H1 (cell line): ENCODE results near the gene NR4A1. TPM values are rescaled to one million over a fixed set of nuclear protein-coding genes. Genes with fewer than 3 reads are reported as not detected.

Source experiments
- CTCF ChIA-PET: fragments of 300-600 bp; sonication (Branson Sonifier 250); formaldehyde crosslinking; loops from one replicate; lab custom pipeline; 2021; ENCODE audit not compliant: partially characterized antibody; lab: Charles Lee
- POLR2A ChIA-PET: fragments of 300-600 bp; sonication (Branson Sonifier 250); formaldehyde crosslinking; loops from one replicate; lab custom pipeline; 2021; ENCODE audit warnings: inconsistent platforms; ENCODE audit not compliant: partially characterized antibody; lab: Charles Lee
- DNase-seq, 2 experiments: peaks; one replicate each; pipeline versions ENCODE4 v3.0.0 to v3.0.0-alpha.2; 2010 to 2022; ENCODE audit warnings: low spot score in 2 of 2, low read depth in 1 of 2, mixed read lengths in 1 of 2
- FAIRE-seq: peaks from 2 replicates; lab custom pipeline; 2011; peaks lifted over from hg19 to GRCh38; lab: Jason Lieb, UNC
- H2AFZ ChIP-seq: 2 replicates; pipeline ENCODE4 v1.8.1; 2012; ENCODE audit warnings: low read length, inconsistent platforms
- H2AK5ac ChIP-seq: 2 replicates; pipeline ENCODE4 v1.6.1; 2013; ENCODE audit warnings: low read depth, low read length
- H2BK120ac ChIP-seq: replicated peaks from 2 replicates; pipeline ENCODE3; 2013; ENCODE audit warnings: low read depth, low read length, inconsistent platforms
- H2BK12ac ChIP-seq: 2 replicates; pipeline ENCODE4 v1.6.1; 2013; ENCODE audit warnings: low read depth, low read length
- H2BK15ac ChIP-seq: 2 replicates; pipeline ENCODE4 v1.6.1; 2013; ENCODE audit warnings: low read length
- H2BK20ac ChIP-seq: 2 replicates; pipeline ENCODE4 v1.6.1; 2013; ENCODE audit warnings: low read length
- H2BK5ac ChIP-seq: 2 replicates; pipeline ENCODE4 v1.6.1; 2013; ENCODE audit warnings: low read depth, low read length
- H3K14ac ChIP-seq: 2 replicates; pipeline ENCODE4 v1.6.1; 2013; ENCODE audit warnings: inconsistent platforms; ENCODE audit not compliant: insufficient read length
- H3K18ac ChIP-seq: 2 replicates; pipeline ENCODE4 v1.6.1; 2013; ENCODE audit warnings: low read length; ENCODE audit errors: extremely low read depth
- H3K23ac ChIP-seq: 2 replicates; pipeline ENCODE4 v1.6.1; 2013; ENCODE audit warnings: inconsistent platforms; ENCODE audit not compliant: insufficient read length
- H3K23me2 ChIP-seq: 2 replicates; pipeline ENCODE4 v1.6.1; 2013; ENCODE audit warnings: low read depth, low read length
- H3K27ac ChIP-seq: 2 replicates; pipeline ENCODE4 v1.6.1; 2011; ENCODE audit warnings: low read depth, low read length, inconsistent platforms
- H3K27me3 ChIP-seq, 4 experiments: replicated peaks in 1 of 4; 1 replicate in 1 of 4; 2 replicates in 3 of 4; pipeline versions ENCODE4 v1.6.1 to v1.8.1; 2011 to 2013; ENCODE audit warnings: low read length in 3 of 4, mild to moderate bottlenecking in 3 of 4, inconsistent platforms in 2 of 4, mixed read lengths in 2 of 4, moderate library complexity in 1 of 4; ENCODE audit not compliant: control insufficient read depth in 3 of 4, insufficient read depth in 3 of 4; ENCODE audit errors: extremely low read depth in 1 of 4
- H3K36me3 ChIP-seq, 4 experiments: 2 replicates each; pipeline versions ENCODE4 v1.6.1 to v1.8.1; 2011 to 2013; ENCODE audit warnings: mild to moderate bottlenecking in 4 of 4, low read length in 3 of 4, moderate library complexity in 2 of 4, control low read depth in 1 of 4, inconsistent platforms in 1 of 4; ENCODE audit not compliant: insufficient read depth in 4 of 4, control insufficient read depth in 2 of 4
- H3K4ac ChIP-seq: replicated peaks from 2 replicates; pipeline ENCODE3; 2013; ENCODE audit warnings: low read length, low read depth, mixed read lengths, inconsistent platforms; ENCODE audit not compliant: insufficient read length
- H3K4me1 ChIP-seq, 4 experiments: replicated peaks in 1 of 4; 1 replicate in 1 of 4; 2 replicates in 3 of 4; pipeline versions ENCODE4 v1.6.1 to v1.8.1; 2011 to 2013; ENCODE audit warnings: low read length in 3 of 4, inconsistent platforms in 2 of 4, mixed read lengths in 1 of 4; ENCODE audit not compliant: insufficient read depth in 4 of 4, control insufficient read depth in 3 of 4
- H3K4me2 ChIP-seq, 2 experiments: 2 replicates each; pipeline versions ENCODE4 v1.6.1 to v1.8.1; 2011 to 2013; ENCODE audit warnings: low read depth in 2 of 2, low read length in 2 of 2, control low read depth in 1 of 2, inconsistent platforms in 1 of 2, mild to moderate bottlenecking in 1 of 2; ENCODE audit not compliant: insufficient read depth in 1 of 2
- H3K4me3 ChIP-seq, 4 experiments: fragments of 200-600, 300-600 bp in 1 of 4; sonication (generic), shearing (Covaris generic), sonication (Bioruptor Twin) in 1 of 4; 2 replicates each; pipeline versions ENCODE4 v1.5.1 to v1.8.1; 2011 to 2016; ENCODE audit warnings: low read length in 4 of 4, low read depth in 3 of 4, control low read depth in 2 of 4, inconsistent platforms in 2 of 4, mild to moderate bottlenecking in 2 of 4, mixed read lengths in 1 of 4, moderate library complexity in 1 of 4; ENCODE audit not compliant: insufficient read depth in 2 of 4; ENCODE audit errors: extremely low read depth in 1 of 4
- H3K56ac ChIP-seq: replicated peaks from 2 replicates; pipeline ENCODE3; 2013; ENCODE audit warnings: low read depth, mild to moderate bottlenecking, mixed read lengths, low read length, inconsistent platforms; ENCODE audit not compliant: insufficient read length
- H3K79me1 ChIP-seq: 2 replicates; pipeline ENCODE4 v1.6.1; 2013; ENCODE audit warnings: low read depth, low read length, control low read depth
- H3K79me2 ChIP-seq, 2 experiments: 2 replicates each; pipeline versions ENCODE4 v1.6.1 to v1.8.1; 2012 to 2013; ENCODE audit warnings: low read length in 2 of 2, mild to moderate bottlenecking in 2 of 2, inconsistent platforms in 1 of 2; ENCODE audit not compliant: insufficient read depth in 2 of 2, control insufficient read depth in 1 of 2
- H3K9ac ChIP-seq, 4 experiments: replicated peaks in 1 of 4; 1 replicate in 1 of 4; 2 replicates in 3 of 4; pipeline versions ENCODE4 v1.6.1 to v1.8.1; 2011 to 2013; ENCODE audit warnings: low read depth in 3 of 4, low read length in 3 of 4, control low read depth in 2 of 4, mild to moderate bottlenecking in 2 of 4, moderate library complexity in 2 of 4, inconsistent platforms in 1 of 4; ENCODE audit errors: extremely low read depth in 1 of 4
- H3K9me3 ChIP-seq, 2 experiments: 2 replicates each; pipeline versions ENCODE4 v1.6.1 to v1.8.1; 2012 to 2013; ENCODE audit warnings: mild to moderate bottlenecking in 2 of 2, moderate library complexity in 2 of 2, control low read depth in 1 of 2, inconsistent platforms in 1 of 2, low read depth in 1 of 2, low read length in 1 of 2, mixed read lengths in 1 of 2; ENCODE audit not compliant: insufficient read depth in 2 of 2
- H4K20me1 ChIP-seq, 2 experiments: replicated peaks in 1 of 2; 2 replicates each; pipeline versions ENCODE3 to v1.8.1; 2011 to 2013; ENCODE audit warnings: inconsistent platforms in 2 of 2, low read length in 2 of 2, mild to moderate bottlenecking in 1 of 2; ENCODE audit not compliant: insufficient read depth in 2 of 2, control insufficient read depth in 1 of 2
- H4K5ac ChIP-seq: 2 replicates; pipeline ENCODE4 v1.6.1; 2013; ENCODE audit warnings: low read length, low read depth, mixed read lengths, inconsistent platforms; ENCODE audit not compliant: insufficient read length
- H4K8ac ChIP-seq: 2 replicates; pipeline ENCODE4 v1.8.0; 2013; ENCODE audit warnings: mild to moderate bottlenecking, moderate library complexity, low read length, inconsistent platforms; ENCODE audit not compliant: insufficient read depth; ENCODE audit errors: extremely low read depth
- H4K91ac ChIP-seq: replicated peaks from 2 replicates; pipeline ENCODE3; 2013; ENCODE audit warnings: low read length, mixed read lengths, inconsistent platforms; ENCODE audit not compliant: insufficient read length
- EZH2 ChIP-seq: fragments of 200-600 bp; sonication (generic); IDR thresholded peaks from 2 replicates; pipeline ENCODE4 v1.7.1; 2012; ENCODE audit warnings: low read depth, mild to moderate bottlenecking, moderate library complexity, low read length, inconsistent platforms; ENCODE audit not compliant: severe bottlenecking
- HDAC2 ChIP-seq, 2 experiments: fragments of 300-600 bp in 1 of 2; sonication (generic) in 1 of 2; IDR thresholded peaks; 2 replicates each; pipeline ENCODE4 v1.6.1; 2011 to 2012; ENCODE audit warnings: low read depth in 2 of 2, low read length in 2 of 2, mild to moderate bottlenecking in 2 of 2, moderate library complexity in 2 of 2, borderline replicate concordance in 1 of 2, inconsistent platforms in 1 of 2
- HDAC6 ChIP-seq: IDR thresholded peaks from one replicate; pipeline ENCODE4 v1.7.1; 2012; ENCODE audit warnings: low read depth, mild to moderate bottlenecking, inconsistent platforms, low read length, moderate library complexity
- KDM4A ChIP-seq: IDR thresholded peaks from one replicate; pipeline ENCODE4 v1.7.1; 2012; ENCODE audit warnings: low read depth, mild to moderate bottlenecking, moderate library complexity, low read length, inconsistent platforms; ENCODE audit not compliant: severe bottlenecking
- KDM5A ChIP-seq: fragments of 200-600 bp; IDR thresholded peaks from 2 replicates; pipeline ENCODE4 v1.7.1; 2012; ENCODE audit warnings: mild to moderate bottlenecking, low read length, inconsistent platforms, mixed read lengths
- RAD21 ChIP-seq, 2 experiments: IDR thresholded peaks in 1 of 2; conservative IDR thresholded peaks in 1 of 2; 2 replicates each; pipeline ENCODE4 v1.6.1; 2011; ENCODE audit warnings: low read depth in 2 of 2, low read length in 2 of 2, improper control_type of control experiment in 1 of 2, inconsistent platforms in 1 of 2, mild to moderate bottlenecking in 1 of 2, moderate library complexity in 1 of 2
- RBBP5 ChIP-seq: IDR thresholded peaks from 2 replicates; pipeline ENCODE4 v1.7.1; 2012; ENCODE audit warnings: low read depth, mild to moderate bottlenecking, inconsistent platforms, low read length, moderate library complexity, borderline replicate concordance
- SP1 ChIP-seq: IDR thresholded peaks from 2 replicates; pipeline ENCODE4 v1.6.1; 2011; ENCODE audit warnings: low read depth, low read length
- TBP ChIP-seq: IDR thresholded peaks from 2 replicates; pipeline ENCODE4 v1.6.1; 2011; ENCODE audit warnings: low read depth, low read length, improper control_type of control experiment
- TCF12 ChIP-seq: IDR thresholded peaks from 2 replicates; pipeline ENCODE4 v1.6.1; 2011; ENCODE audit warnings: low read depth, mild to moderate bottlenecking, low read length
- WGBS, 2 experiments: shearing (Covaris generic) in 1 of 2; methylation state at CpG; one replicate each; pipeline versions ENCODE4 v1.1.6 to v1.1.7; 2013 to 2015; ENCODE audit warnings: low lambda C conversion rate in 2 of 2, mixed read lengths in 2 of 2, inconsistent platforms in 1 of 2, low coverage in 1 of 2, missing lambda C conversion rate in 1 of 2; ENCODE audit not compliant: insufficient replicate concordance in 2 of 2, insufficient coverage in 1 of 2, insufficient read length in 1 of 2; ENCODE audit errors: extremely low coverage in 1 of 2, missing lambda C conversion rate in 1 of 2; 5-methylcytosine and 5-hydroxymethylcytosine counted together
- polyA plus RNA-seq, 7 experiments: library from polyadenylated mRNA; depleted of rRNA in 3 of 7; stranded (reverse) in 5 of 7; unstranded in 2 of 7; fragments of >200 nt in 5 of 7; fragments of 200-250 nt in 2 of 7; gene quantifications; 1 replicate in 5 of 7; 2 replicates in 1 of 7; 4 replicates in 1 of 7; pipeline versions ENCODE4 v1.2.1 to v1.2.3, GENCODE V29; 2011 to 2013; ENCODE audit warnings: missing spikeins in 2 of 7, mixed read lengths in 2 of 7
- total RNA-seq: library from RNA; stranded (reverse); fragmentation: NEBNext Ultra II Directional; extraction: Animal tissue kit (Norgen Biotek cat#: 25700); gene quantifications from 2 replicates; pipeline ENCODE4 v1.2.1, GENCODE V29; 2021

Gene NR4A1
- total and polyA plus RNA-seq, 2 of the 8 experiments (the other 6 are each of a cell fraction or from before 2014, with no cell fraction given), result 18.7 to 23.3 TPM

DNA sequence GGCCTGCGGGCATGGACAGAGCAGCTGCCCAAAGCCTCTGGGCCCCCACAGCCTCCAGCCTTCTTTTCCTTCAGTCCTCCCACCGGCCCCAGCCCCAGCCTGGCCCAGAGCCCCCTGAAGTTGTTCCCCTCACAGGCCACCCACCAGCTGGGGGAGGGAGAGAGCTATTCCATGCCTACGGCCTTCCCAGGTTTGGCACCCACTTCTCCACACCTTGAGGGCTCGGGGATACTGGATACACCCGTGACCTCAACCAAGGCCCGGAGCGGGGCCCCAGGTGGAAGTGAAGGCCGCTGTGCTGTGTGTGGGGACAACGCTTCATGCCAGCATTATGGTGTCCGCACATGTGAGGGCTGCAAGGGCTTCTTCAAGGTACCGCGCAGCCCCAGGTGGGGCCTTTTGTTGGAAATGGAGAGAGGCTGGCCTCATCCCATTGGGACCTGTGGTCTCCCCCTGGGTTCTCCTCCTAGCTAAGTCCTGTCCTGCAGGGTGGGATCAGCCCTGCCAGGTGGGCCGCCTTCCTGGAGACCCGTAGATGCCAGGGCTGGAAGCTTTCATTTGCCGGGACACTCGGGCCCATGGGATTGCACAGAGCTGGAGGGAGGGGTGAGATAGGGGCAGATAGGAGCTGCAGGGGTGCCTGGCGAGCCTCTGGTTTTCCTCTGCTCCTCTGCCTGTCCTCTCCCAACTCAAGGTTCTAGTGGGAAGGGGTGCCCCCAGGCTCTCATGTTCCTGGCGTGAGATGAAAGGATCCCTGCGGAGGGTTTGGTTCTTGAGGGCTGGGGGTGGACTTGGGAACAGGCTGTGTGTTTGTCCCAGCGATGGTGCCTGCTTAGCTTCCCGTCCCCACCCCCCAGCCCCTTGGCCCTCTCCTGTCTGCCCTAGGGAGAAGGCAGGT lies 3.8 kb downstream of the NR4A1 start:
- Histone ChIP-seq H3K18ac (no peak overlapping the region), H4K91ac (no peak overlapping the region), H4K20me1 (peaks cover 2 to 25% of the 10 kb centered on the region in 2 experiments), H2BK120ac (no peak overlapping the region), H2BK15ac (no peak overlapping the region), H3K79me1 (no peaks in the 10 kb centered on the region; the same call in 1 of the 2 replicates), H3K14ac (no peak overlapping the region), H3K9me3 (no peaks in the 10 kb centered on the region), H3K27me3 (peaks cover under 1 to 28% (median 21%) of the 10 kb centered on the region in 4 experiments; a peak in 6 of 7 replicates), H3K4ac (no peak overlapping the region), H3K9ac (no peak overlapping the region), H3K56ac (no peak overlapping the region), H3K27ac (no peak overlapping the region), H2AFZ (no peak overlapping the region), H4K5ac (no peak overlapping the region), H4K8ac (peak overlapping the region; percentile 29; the same call in 1 of the 2 replicates), H3K23ac (no peak overlapping the region), H2AK5ac (no peak overlapping the region), H3K4me2 (no peak overlapping the region), H3K4me1 (peaks cover 0 to 16% (median 7%) of the 10 kb centered on the region in 4 experiments; a peak in 6 of 7 replicates), H2BK20ac (no peak overlapping the region), H3K4me3 (no peak overlapping the region), H3K23me2 (peaks cover 14% of the 10 kb centered on the region), H3K79me2 (no peaks in the 10 kb centered on the region), H2BK12ac (no peak overlapping the region), H2BK5ac (no peak overlapping the region), H3K36me3 (peaks cover 0 to 9% (median 5%) of the 10 kb centered on the region in 4 experiments; a peak in 4 of 8 replicates)
- 92% methylated on average over 16 of the region's 21 CpGs; no CpG with 5 or more reads in 1 of the 2 experiments for WGBS, 2 experiments
- ChIA-PET POLR2A (interaction anchor here (1.2 to 1.4 kb wide), 3 partner anchors 14 to 24 kb away, joined by 3 to 5 read pairs (median 4); partner anchors contain the start of gene ATG101), CTCF (interaction anchor here (0.9 to 34.1 kb wide), 11 partner anchors 10 to 66 kb away, joined by 3 to 1022 read pairs (median 5); partner anchors contain the start of gene ATG101)
- DNase-seq, result no peak
- FAIRE-seq, result no peak
- TF ChIP-seq HDAC2 (IDR thresholded peaks at IDR 0.05; ENCODE audit: borderline replicate concordance in 1 of 2, low read depth in 2 of 2, low read length in 2 of 2) (no peak), RBBP5 (no peak), KDM4A (no peak), RAD21 (IDR thresholded peaks at IDR 0.05 in 1 of 2, conservative IDR thresholded peaks at IDR 0.05 in 1 of 2; ENCODE audit: low read depth in 2 of 2, low read length in 2 of 2) (no peak), TBP (no peak), TCF12 (no peak), HDAC6 (no peak), SP1 (no peak), KDM5A (no peak), EZH2 (no peak)
